ENCODE data around the gene MBNL3.

DNA sequence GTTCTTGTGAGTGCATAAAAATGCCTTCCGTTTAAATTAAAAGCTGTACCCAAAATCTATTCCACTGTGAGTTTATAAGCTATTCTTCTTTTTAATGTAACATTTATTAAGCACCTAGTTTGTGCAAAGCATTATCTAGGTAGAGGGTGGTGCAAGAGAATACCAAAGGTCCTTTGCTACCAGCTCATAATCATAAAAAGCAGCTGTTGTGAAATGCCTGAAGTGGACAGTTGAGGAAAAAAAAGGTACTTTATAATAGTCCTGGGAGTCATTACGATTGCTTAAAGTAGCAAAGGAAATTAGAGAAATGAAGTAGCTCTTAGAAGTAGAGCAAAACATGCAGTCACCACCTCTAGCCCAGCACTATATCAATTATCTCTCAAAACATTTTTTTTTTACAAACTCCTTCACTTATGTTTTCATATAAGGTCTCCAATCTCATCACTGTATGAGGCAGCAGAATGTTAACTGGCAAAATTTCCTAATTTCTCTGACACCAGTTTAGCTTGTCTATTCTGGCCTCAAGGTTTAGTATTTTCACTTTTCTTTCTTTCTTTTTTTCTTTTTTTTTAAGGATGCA lies 2.1 kb downstream of the MBNL3 start:
- TF ChIP-seq, protein P1, sequence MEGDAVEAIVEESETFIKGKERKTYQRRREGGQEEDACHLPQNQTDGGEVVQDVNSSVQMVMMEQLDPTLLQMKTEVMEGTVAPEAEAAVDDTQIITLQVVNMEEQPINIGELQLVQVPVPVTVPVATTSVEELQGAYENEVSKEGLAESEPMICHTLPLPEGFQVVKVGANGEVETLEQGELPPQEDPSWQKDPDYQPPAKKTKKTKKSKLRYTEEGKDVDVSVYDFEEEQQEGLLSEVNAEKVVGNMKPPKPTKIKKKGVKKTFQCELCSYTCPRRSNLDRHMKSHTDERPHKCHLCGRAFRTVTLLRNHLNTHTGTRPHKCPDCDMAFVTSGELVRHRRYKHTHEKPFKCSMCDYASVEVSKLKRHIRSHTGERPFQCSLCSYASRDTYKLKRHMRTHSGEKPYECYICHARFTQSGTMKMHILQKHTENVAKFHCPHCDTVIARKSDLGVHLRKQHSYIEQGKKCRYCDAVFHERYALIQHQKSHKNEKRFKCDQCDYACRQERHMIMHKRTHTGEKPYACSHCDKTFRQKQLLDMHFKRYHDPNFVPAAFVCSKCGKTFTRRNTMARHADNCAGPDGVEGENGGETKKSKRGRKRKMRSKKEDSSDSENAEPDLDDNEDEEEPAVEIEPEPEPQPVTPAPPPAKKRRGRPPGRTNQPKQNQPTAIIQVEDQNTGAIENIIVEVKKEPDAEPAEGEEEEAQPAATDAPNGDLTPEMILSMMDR (IDR thresholded peaks at IDR 0.05) = no peak
- no peak for TF ChIP-seq EZH2phosphoT487 (IDR thresholded peaks at IDR 0.05)
